ENCODE results near the gene DPP6.
A peak's percentile ranks its signal among the peaks of the same experiment; 100 is the strongest.

DPP6 gene

DNA sequence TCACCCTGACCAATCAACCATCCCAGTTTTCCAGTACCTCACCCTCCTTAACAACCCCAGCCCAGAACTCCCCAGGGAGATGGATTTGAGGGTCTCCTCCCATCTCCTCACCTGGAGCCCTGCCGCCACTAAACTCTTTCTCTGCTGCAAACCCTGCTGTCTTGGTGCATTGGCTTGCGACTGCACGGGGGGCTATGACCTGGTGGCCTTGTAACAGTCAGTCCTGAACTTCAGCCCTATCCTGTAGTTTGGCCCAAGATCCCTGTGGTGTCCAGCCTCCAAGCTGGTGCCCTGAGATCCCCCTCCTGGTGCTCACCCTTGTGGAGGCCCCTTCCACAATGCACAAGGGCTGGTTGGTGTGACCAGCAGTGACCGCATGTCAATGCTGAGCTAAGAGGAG, 858.8 kb downstream of the DPP6 start:
- ChIA-PET CTCF (no interaction called here), POLR2A (no interaction called here)
- DNase-seq (ENCODE audit: extremely low spot score) = no peak
- TF ChIP-seq TARDBP (IDR thresholded peaks at IDR 0.05) (no peak), SP1 (IDR thresholded peaks at IDR 0.05) (no peak), FOXK2 (IDR thresholded peaks at IDR 0.05) (no peak), CTBP1 (IDR thresholded peaks at IDR 0.05; ENCODE audit: borderline replicate concordance) (no peak), LEF1 (IDR thresholded peaks at IDR 0.05; ENCODE audit: borderline replicate concordance) (no peak), FOXM1 (IDR thresholded peaks at IDR 0.05; ENCODE audit: borderline replicate concordance) (no peak), HDGF (IDR thresholded peaks at IDR 0.05; ENCODE audit: borderline replicate concordance) (no peak), ELF4 (IDR thresholded peaks at IDR 0.05) (no peak), ARNT (IDR thresholded peaks at IDR 0.05) (no peak), ZNF384 (IDR thresholded peaks at IDR 0.05) (no peak), SUZ12 (IDR thresholded peaks at IDR 0.05) (no peak), NFRKB (IDR thresholded peaks at IDR 0.05) (no peak), L3MBTL2 (conservative IDR thresholded peaks at IDR 0.05) (no peak), BHLHE40 (IDR thresholded peaks at IDR 0.05; ENCODE audit: borderline replicate concordance) (no peak), FOXA1 (IDR thresholded peaks at IDR 0.05) (no peak)
- TF ChIP-seq, protein P1, sequence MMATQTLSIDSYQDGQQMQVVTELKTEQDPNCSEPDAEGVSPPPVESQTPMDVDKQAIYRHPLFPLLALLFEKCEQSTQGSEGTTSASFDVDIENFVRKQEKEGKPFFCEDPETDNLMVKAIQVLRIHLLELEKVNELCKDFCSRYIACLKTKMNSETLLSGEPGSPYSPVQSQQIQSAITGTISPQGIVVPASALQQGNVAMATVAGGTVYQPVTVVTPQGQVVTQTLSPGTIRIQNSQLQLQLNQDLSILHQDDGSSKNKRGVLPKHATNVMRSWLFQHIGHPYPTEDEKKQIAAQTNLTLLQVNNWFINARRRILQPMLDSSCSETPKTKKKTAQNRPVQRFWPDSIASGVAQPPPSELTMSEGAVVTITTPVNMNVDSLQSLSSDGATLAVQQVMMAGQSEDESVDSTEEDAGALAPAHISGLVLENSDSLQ (IDR thresholded peaks at IDR 0.05) = no peak

DNA sequence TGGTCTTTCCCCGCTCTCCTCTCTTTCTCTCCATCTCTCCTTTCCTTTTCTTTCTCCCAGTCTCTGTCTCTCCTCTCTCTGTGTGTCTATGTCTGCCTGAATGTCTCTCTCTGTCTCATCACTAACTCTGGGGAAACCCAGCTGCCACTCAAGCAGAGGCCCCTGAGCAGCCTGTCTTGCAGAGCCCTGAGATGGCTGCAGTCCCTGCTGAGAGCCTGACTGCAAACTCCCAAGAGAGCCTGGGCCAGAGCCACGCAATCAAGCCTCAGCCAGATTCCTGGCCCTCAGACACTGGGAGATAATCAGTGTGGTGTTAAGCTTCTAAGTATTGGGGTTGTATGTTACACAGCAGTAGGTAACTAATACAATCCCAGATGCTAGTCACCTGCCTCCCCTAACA, 859.2 kb downstream of the DPP6 start:
- DNase-seq (ENCODE audit: extremely low spot score) = no peak
- CTCF ChIA-PET = no interaction called here
- TF ChIP-seq, protein P1 (IDR thresholded peaks at IDR 0.05) = no peak
- TF ChIP-seq BHLHE40 (IDR thresholded peaks at IDR 0.05; ENCODE audit: borderline replicate concordance) (no peak), FOXA1 (IDR thresholded peaks at IDR 0.05) (no peak), FOXM1 (IDR thresholded peaks at IDR 0.05; ENCODE audit: borderline replicate concordance) (no peak)
- POLR2A ChIA-PET = no interaction called here

DNA sequence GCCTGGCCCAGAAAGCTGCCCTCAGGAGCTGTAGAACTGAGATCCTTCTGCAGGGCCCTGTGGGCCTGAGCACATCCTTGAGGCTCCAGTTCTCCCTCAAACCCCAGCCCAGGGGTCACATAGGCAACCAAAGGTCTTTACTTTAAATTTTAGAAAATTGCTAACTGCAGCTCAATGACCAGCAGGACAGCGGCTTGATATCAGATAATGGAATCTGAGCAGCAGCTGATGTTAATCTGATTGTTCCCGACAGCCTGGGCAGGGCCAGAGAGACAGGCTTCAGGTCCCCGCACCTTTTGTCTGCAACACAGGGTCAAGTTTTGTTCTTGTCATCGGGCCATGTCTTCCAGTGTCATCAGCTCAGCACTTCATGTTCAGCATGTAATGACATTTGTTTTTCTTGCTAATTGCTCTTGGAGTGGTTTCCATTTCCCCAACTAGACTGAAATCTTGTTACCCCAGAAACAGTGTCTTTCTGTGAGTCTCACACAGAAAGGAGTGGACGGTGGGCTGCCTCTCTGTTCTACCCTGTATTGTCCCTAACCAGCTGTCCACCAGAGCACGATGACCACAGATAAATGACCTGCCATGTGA, 859.8 kb downstream of the DPP6 start:
- ChIA-PET CTCF (no interaction called here), POLR2A (no interaction called here)
- no peak for DNase-seq (ENCODE audit: extremely low spot score)
- TF ChIP-seq L3MBTL2 (conservative IDR thresholded peaks at IDR 0.05) = no peak
- TF ChIP-seq ZNF384 (IDR thresholded peaks at IDR 0.05) = no peak
- TF ChIP-seq LEF1 (IDR thresholded peaks at IDR 0.05; ENCODE audit: borderline replicate concordance) = no peak

DNA sequence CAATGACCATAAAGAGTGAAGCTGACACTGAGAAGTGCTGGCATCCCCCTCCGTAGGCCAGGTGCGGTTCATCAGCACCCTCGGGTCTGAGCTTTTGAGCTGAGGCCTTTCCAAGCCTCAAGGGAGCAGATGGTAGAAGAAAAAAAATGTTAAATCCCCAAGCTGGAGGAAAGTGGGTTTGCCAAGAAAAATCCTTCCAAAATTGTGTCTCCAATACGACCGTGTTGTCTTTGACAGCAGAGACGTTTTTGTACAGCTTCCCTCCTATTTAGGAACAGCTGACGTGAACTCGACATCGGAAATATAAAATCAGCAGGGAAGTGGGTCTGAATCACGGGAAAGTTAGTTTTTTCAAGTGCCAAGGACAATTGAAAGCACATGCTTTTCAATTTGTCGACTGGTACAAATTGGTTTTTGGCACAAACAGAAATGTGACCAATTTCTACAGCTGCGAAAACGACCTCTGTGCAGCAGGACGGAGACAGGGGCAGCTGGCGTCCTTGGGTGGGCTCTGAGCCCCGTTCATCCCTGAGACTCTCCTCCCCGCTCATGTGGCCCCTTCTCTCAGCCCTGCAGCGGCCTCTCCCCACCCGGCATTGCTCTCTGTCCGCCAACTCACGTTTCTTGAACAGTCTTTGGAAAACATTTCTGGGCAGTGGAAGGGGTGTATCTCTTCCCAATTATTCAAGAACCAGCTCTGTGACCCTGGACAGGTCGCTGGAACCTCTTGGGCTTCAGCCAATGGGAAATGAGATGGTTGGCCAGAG, 860.9 kb downstream of the DPP6 start:
- POLR2A ChIA-PET = no interaction called here
- CTCF ChIA-PET = interaction anchor here (0.8 to 3.0 kb wide), 2 partner anchors 14 to 582 kb away, joined by 3 to 15 read pairs; no protein-coding TSS in a partner anchor
- TF ChIP-seq ZNF384 (IDR thresholded peaks at IDR 0.05) (no peak), LEF1 (IDR thresholded peaks at IDR 0.05; ENCODE audit: borderline replicate concordance) (no peak), FOXM1 (IDR thresholded peaks at IDR 0.05; ENCODE audit: borderline replicate concordance) (no peak), TARDBP (IDR thresholded peaks at IDR 0.05) (no peak), L3MBTL2 (conservative IDR thresholded peaks at IDR 0.05) (no peak), ELF4 (IDR thresholded peaks at IDR 0.05) (no peak), FOXK2 (IDR thresholded peaks at IDR 0.05) (no peak), ARNT (IDR thresholded peaks at IDR 0.05) (no peak), NFRKB (IDR thresholded peaks at IDR 0.05) (no peak), SUZ12 (IDR thresholded peaks at IDR 0.05) (no peak), SP1 (IDR thresholded peaks at IDR 0.05) (no peak), BHLHE40 (IDR thresholded peaks at IDR 0.05; ENCODE audit: borderline replicate concordance) (no peak), HDGF (IDR thresholded peaks at IDR 0.05; ENCODE audit: borderline replicate concordance) (no peak), FOXA1 (IDR thresholded peaks at IDR 0.05) (no peak), CTBP1 (IDR thresholded peaks at IDR 0.05; ENCODE audit: borderline replicate concordance) (no peak)
- TF ChIP-seq, protein P1 (IDR thresholded peaks at IDR 0.05) = no peak
- no peak for DNase-seq (ENCODE audit: extremely low spot score)

DNA sequence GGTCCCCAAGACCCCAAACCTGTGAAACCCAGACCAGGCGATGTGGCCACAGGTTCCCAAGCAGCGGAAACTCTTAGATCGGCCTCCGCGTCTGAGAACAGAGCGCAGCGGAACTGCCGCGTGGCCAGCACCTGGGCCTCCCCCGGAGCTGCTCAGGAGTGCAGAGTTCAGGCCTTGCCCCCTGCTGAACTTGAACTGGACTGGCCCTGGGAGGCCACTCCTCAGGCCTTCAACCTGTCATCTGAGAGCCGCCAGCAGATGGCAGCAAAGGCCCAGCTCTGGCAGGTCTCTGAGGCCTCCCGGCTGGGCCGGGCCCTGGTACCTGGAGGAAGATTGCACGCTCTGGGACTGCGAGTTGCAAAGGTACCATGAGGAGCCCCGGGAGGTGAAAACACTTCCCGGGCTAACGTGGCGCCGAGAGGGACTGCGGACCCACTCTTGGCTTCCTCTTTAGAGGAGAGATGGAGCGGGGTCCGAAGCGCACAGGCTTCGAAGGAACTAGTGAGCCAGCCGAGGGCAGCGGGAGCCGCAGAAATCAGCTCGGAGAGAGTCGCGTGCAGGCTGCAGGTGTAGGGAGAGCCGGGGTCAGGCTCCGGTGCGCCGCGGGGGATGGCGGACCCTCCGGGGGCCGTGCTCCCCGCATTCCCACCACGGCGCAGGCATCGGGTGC, 861.6 kb downstream of the DPP6 start:
- peak; percentile 93 for DNase-seq (ENCODE audit: extremely low spot score)
- ChIA-PET POLR2A (no interaction called here), CTCF (interaction anchor here (0.9 to 3.0 kb wide), 4 partner anchors 14 to 431 kb away, joined by 3 to 15 read pairs (median 3); no protein-coding TSS in a partner anchor)
- TF ChIP-seq FOXK2 (IDR thresholded peaks at IDR 0.05) = no peak
- no peak for TF ChIP-seq BHLHE40 (IDR thresholded peaks at IDR 0.05; ENCODE audit: borderline replicate concordance)
- TF ChIP-seq SP1 (IDR thresholded peaks at IDR 0.05) = no peak
- TF ChIP-seq FOXA1 (IDR thresholded peaks at IDR 0.05) = no peak
- TF ChIP-seq, protein P1 (IDR thresholded peaks at IDR 0.05) = no peak
- no peak for TF ChIP-seq L3MBTL2 (conservative IDR thresholded peaks at IDR 0.05)
- TF ChIP-seq FOXM1 (IDR thresholded peaks at IDR 0.05; ENCODE audit: borderline replicate concordance) = no peak
- TF ChIP-seq SUZ12 (IDR thresholded peaks at IDR 0.05) = no peak

All from HEK293T (cell line).